ENCODE data around the gene MARK3. TPM values are rescaled to one million over a fixed set of nuclear protein-coding genes. Genes with fewer than 3 reads are reported as not detected.

MARK3 gene
- total RNA-seq, 1 experiment from 2014 or later = 81.9 TPM

- no peaks in the 10 kb centered on the region for H3K36me3 Mint-ChIP-seq (ENCODE audit: insufficient read depth in 1 of 3, low read depth in 3 of 3)
- peak overlapping the region; percentile 37; the same call in 1 of the 2 replicates for H3K14ac ChIP-seq (ENCODE audit: insufficient read depth, low read length)
Observed at GRCh38 chr14:103543721-103544387, 158.6 kb downstream of the MARK3 start.

More at GRCh38 chr14:103543721-103544387, 158.6 kb downstream of the MARK3 start:
- no peak overlapping the region for H4K5ac ChIP-seq (ENCODE audit: insufficient read length, low read depth, low read length)
- 0 out of 2 replicates have a peak overlapping the region, but pooled peaks have one; percentile 3 for H3K4ac ChIP-seq (ENCODE audit: low read depth, low read length)
- H3K27ac Mint-ChIP-seq = no peak overlapping the region; a peak in 2 of 7 replicates
- no peak overlapping the region for H2BK120ac ChIP-seq (ENCODE audit: low read depth, low read length, poor library complexity, severe bottlenecking)
- H3K4me1 ChIP-seq (ENCODE audit: insufficient read depth, low read length) = no peaks in the 10 kb centered on the region; the same call in 1 of the 2 replicates
- no peak overlapping the region for H3K4me3 Mint-ChIP-seq
- H2AK5ac ChIP-seq (ENCODE audit: insufficient read length, low read length) = no peak overlapping the region
- no CpG with 5 or more reads among the region's 19 CpGs for WGBS (ENCODE audit: extremely low coverage, insufficient read length, low lambda C conversion rate)
- no peak overlapping the region for H2BK5ac ChIP-seq (ENCODE audit: insufficient read length, low read length)
- peaks cover 4% of the 10 kb centered on the region for H3K23me2 ChIP-seq (ENCODE audit: insufficient read length, low read depth, low read length, poor library complexity, severe bottlenecking)
- no peak overlapping the region for H3K23ac ChIP-seq (ENCODE audit: insufficient read length, low read depth, low read length)
- no peak overlapping the region for H2AFZ ChIP-seq (ENCODE audit: low read length)
- H2BK12ac ChIP-seq (ENCODE audit: insufficient read length, low read depth, low read length) = no peak overlapping the region
- no peak overlapping the region for H2BK20ac ChIP-seq (ENCODE audit: low read depth, low read length, poor library complexity, severe bottlenecking)
- no peak overlapping the region for H3K9ac ChIP-seq (ENCODE audit: extremely low read depth, insufficient read length, low read length)
- no peaks in the 10 kb centered on the region for H3K9me3 ChIP-seq (ENCODE audit: control insufficient read depth, low read depth, low read length)
- no peak overlapping the region for H4K8ac ChIP-seq (replicated peaks; ENCODE audit: insufficient read length, low read depth, low read length)
- H4K91ac ChIP-seq (ENCODE audit: insufficient read length, low read depth, low read length) = peak overlapping the region; percentile 6
- H3K27ac ChIP-seq (ENCODE audit: insufficient read length, low read depth, low read length) = no peak overlapping the region
- peaks cover 9% of the 10 kb centered on the region for H3K27me3 Mint-ChIP-seq (ENCODE audit: low read depth)
- no peak overlapping the region for H2BK15ac ChIP-seq (ENCODE audit: low read depth, low read length)
- H3T11ph ChIP-seq (ENCODE audit: low read length) = no peak overlapping the region
- TF ChIP-seq, protein P1, sequence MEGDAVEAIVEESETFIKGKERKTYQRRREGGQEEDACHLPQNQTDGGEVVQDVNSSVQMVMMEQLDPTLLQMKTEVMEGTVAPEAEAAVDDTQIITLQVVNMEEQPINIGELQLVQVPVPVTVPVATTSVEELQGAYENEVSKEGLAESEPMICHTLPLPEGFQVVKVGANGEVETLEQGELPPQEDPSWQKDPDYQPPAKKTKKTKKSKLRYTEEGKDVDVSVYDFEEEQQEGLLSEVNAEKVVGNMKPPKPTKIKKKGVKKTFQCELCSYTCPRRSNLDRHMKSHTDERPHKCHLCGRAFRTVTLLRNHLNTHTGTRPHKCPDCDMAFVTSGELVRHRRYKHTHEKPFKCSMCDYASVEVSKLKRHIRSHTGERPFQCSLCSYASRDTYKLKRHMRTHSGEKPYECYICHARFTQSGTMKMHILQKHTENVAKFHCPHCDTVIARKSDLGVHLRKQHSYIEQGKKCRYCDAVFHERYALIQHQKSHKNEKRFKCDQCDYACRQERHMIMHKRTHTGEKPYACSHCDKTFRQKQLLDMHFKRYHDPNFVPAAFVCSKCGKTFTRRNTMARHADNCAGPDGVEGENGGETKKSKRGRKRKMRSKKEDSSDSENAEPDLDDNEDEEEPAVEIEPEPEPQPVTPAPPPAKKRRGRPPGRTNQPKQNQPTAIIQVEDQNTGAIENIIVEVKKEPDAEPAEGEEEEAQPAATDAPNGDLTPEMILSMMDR (conservative IDR thresholded peaks at IDR 0.05) = no peak
- peaks cover 12 to 26% of the 10 kb centered on the region in 2 experiments for H3K4me1 Mint-ChIP-seq
- H3K79me1 ChIP-seq (ENCODE audit: insufficient read depth, low read depth, low read length, poor library complexity, severe bottlenecking) = no peaks in the 10 kb centered on the region
- no peaks in the 10 kb centered on the region for H4K20me1 ChIP-seq (ENCODE audit: control insufficient read depth, insufficient read depth, insufficient read length)
- no peaks in the 10 kb centered on the region for H3K27me3 ChIP-seq (ENCODE audit: insufficient read depth, low read length)
- DNase-seq = no peak
- H3K18ac ChIP-seq (ENCODE audit: insufficient read length, low read depth, low read length) = peak overlapping the region; percentile 31
- no peaks in the 10 kb centered on the region for H3K79me2 ChIP-seq (ENCODE audit: insufficient read depth, low read length)
- no peaks in the 10 kb centered on the region for H3K9me3 Mint-ChIP-seq
- H3K56ac ChIP-seq (ENCODE audit: insufficient read length, low read depth, low read length) = no peak overlapping the region
- no peak overlapping the region for H3K4me2 ChIP-seq (ENCODE audit: insufficient read depth, insufficient read length, low read length)

Measured in H9 (cell line).